PC-9 (cell line): Measurements from ENCODE around the gene LRMDA. TPM values are rescaled to one million over a fixed set of nuclear protein-coding genes. Genes with fewer than 3 reads are reported as not detected.

ENCODE experiments used
- BruUV-seq: library from RNA; stranded (reverse); fragments of 400-500 nt; replicated peaks from 2 replicates; lab custom pipeline; 2021; lab: Mats Ljungman, UMichigan
- CTCF ChIA-PET: fragments of 300-600 bp; sonication (Branson Sonifier 250); formaldehyde crosslinking; loops from one replicate; lab custom pipeline; 2022; ENCODE audit warnings: antibody characterized with exemption; lab: Charles Lee
- POLR2A ChIA-PET: fragments of 300-600 bp; sonication (Branson Sonifier 250); formaldehyde crosslinking; loops from one replicate; lab custom pipeline; 2022; ENCODE audit warnings: antibody characterized with exemption; ENCODE audit not compliant: unreplicated experiment; lab: Charles Lee
- DNase-seq, 2 experiments: peaks; one replicate each; pipeline versions ENCODE4 v3.0.0 to v3.0.0-alpha.2; 2015 to 2022; ENCODE audit warnings: mixed read lengths in 1 of 2
- H2AFZ ChIP-seq: fragments of 200-600 bp; sonication (generic); 2 replicates; pipeline ENCODE4 v1.8.1; 2017; ENCODE audit warnings: antibody characterized with exemption
- H3F3A ChIP-seq: fragments of 200-600 bp; sonication (generic); 2 replicates; pipeline ENCODE4 v1.8.1; 2017; ENCODE audit warnings: antibody characterized with exemption, mild to moderate bottlenecking, low read depth; ENCODE audit not compliant: insufficient read depth
- H3K27ac ChIP-seq: fragments of 200-600 bp; sonication (generic); 2 replicates; pipeline ENCODE4 v1.6.1; 2016; ENCODE audit warnings: mixed run types
- H3K27me3 ChIP-seq: fragments of 200-600 bp; sonication (generic); 2 replicates; pipeline ENCODE4 v1.6.1; 2016; ENCODE audit warnings: low read depth, mixed run types; ENCODE audit not compliant: insufficient read depth
- H3K36me3 ChIP-seq: fragments of 200-600 bp; sonication (generic); 2 replicates; pipeline ENCODE4 v1.6.1; 2016; ENCODE audit warnings: low read depth, mixed run types
- H3K4me1 ChIP-seq: fragments of 200-600 bp; sonication (generic); replicated peaks from 2 replicates; pipeline ENCODE4 v1.6.1; 2016; ENCODE audit warnings: mixed run types; ENCODE audit not compliant: insufficient read depth
- H3K4me2 ChIP-seq: fragments of 200-600 bp; sonication (generic); 2 replicates; pipeline ENCODE4 v1.6.1; 2017; ENCODE audit warnings: mixed run types
- H3K4me3 ChIP-seq: fragments of 200-600 bp; sonication (generic); 2 replicates; pipeline ENCODE4 v1.6.1; 2016; ENCODE audit warnings: mixed run types
- H3K79me2 ChIP-seq: fragments of 200-600 bp; sonication (generic); 2 replicates; pipeline ENCODE4 v1.6.1; 2017; ENCODE audit warnings: low read depth, mixed run types
- H3K9me2 ChIP-seq: fragments of 200-600 bp; sonication (generic); 2 replicates; pipeline ENCODE4 v1.8.1; 2017; ENCODE audit warnings: mild to moderate bottlenecking; ENCODE audit not compliant: insufficient read depth
- H3K9me3 ChIP-seq: fragments of 200-600 bp; sonication (generic); 2 replicates; pipeline ENCODE4 v1.8.1; 2016; ENCODE audit warnings: low read depth; ENCODE audit not compliant: insufficient read depth
- H4K20me1 ChIP-seq: fragments of 200-600 bp; sonication (generic); 2 replicates; pipeline ENCODE4 v1.8.1; 2017; ENCODE audit not compliant: insufficient read depth
- CTCF ChIP-seq: fragments of 200-600 bp; sonication (generic); conservative IDR thresholded peaks from 2 replicates; pipeline ENCODE4 v1.6.1; 2017; ENCODE audit warnings: mixed run types, antibody characterized with exemption, mild to moderate bottlenecking, moderate library complexity
- EZH2 ChIP-seq: fragments of 200-600 bp; sonication (generic); IDR thresholded peaks from 2 replicates; pipeline ENCODE4 v1.8.0; 2017; ENCODE audit warnings: antibody characterized with exemption, low read depth
- intact Hi-C: fragments of 100-400 bp; cut with micrococcal nuclease; formaldehyde crosslinking; loops from one replicate; pipeline ENCODE4 v1.10.0; 2022; ENCODE audit not compliant: unreplicated experiment
- total RNA-seq: library from RNA; stranded (reverse); gene quantifications from 2 replicates; pipeline ENCODE4 v1.2.3, GENCODE V29; 2021

Gene LRMDA
- total RNA-seq, 1 experiment from 2014 or later = not detected

- ChIA-PET POLR2A (no interaction called here), CTCF (interaction anchor here (0.7 kb wide), 1 partner anchor 80 kb away, joined by 4 read pairs; no protein-coding TSS in a partner anchor)
Measured at GRCh38 chr10:75476985-75477384, 45.6 kb downstream of the LRMDA start.

GRCh38 chr10:75477680-75478079 is 46.3 kb downstream of the LRMDA start:
- Histone ChIP-seq H3K9me3 (no peaks in the 10 kb centered on the region; the same call in 1 of the 2 replicates), H4K20me1 (no peaks in the 10 kb centered on the region), H3K4me3 (no peak overlapping the region), H3K9me2 (no peaks in the 10 kb centered on the region), H3K27ac (no peak overlapping the region), H3F3A (no peaks in the 10 kb centered on the region), H3K27me3 (no peaks in the 10 kb centered on the region), H2AFZ (no peak overlapping the region), H3K79me2 (no peaks in the 10 kb centered on the region), H3K4me1 (no peaks in the 10 kb centered on the region), H3K36me3 (no peaks in the 10 kb centered on the region), H3K4me2 (no peak overlapping the region)
- ChIA-PET POLR2A (no interaction called here), CTCF (no interaction called here)
- intact Hi-C loops = no loop called here
- TF ChIP-seq CTCF (no peak), EZH2 (no peak)
- no peak for DNase-seq
- BruUV-seq = no TSS peak

More at GRCh38 chr10:75476985-75477384, 45.6 kb downstream of the LRMDA start:
- Histone ChIP-seq H3K4me2 (no peak overlapping the region), H3K27ac (no peak overlapping the region), H3K36me3 (no peaks in the 10 kb centered on the region), H4K20me1 (no peaks in the 10 kb centered on the region), H3K79me2 (no peaks in the 10 kb centered on the region), H3F3A (no peaks in the 10 kb centered on the region), H3K9me3 (no peaks in the 10 kb centered on the region; the same call in 1 of the 2 replicates), H2AFZ (no peak overlapping the region), H3K4me1 (no peaks in the 10 kb centered on the region), H3K9me2 (no peaks in the 10 kb centered on the region), H3K27me3 (no peaks in the 10 kb centered on the region), H3K4me3 (no peak overlapping the region)
- intact Hi-C loops = no loop called here
- TF ChIP-seq CTCF = no peak
- no peak for TF ChIP-seq EZH2
- BruUV-seq = no TSS peak
- DNase-seq = no peak

- intact Hi-C loops = no loop called here
- no peak for TF ChIP-seq EZH2
- no peak for TF ChIP-seq CTCF
- H3K4me1 ChIP-seq = no peaks in the 10 kb centered on the region
- no peak overlapping the region for H2AFZ ChIP-seq
- no peak overlapping the region for H3K4me2 ChIP-seq
- no peak for DNase-seq
- H3K9me3 ChIP-seq = no peaks in the 10 kb centered on the region; the same call in 1 of the 2 replicates
- H4K20me1 ChIP-seq = no peaks in the 10 kb centered on the region
- ChIA-PET POLR2A (no interaction called here), CTCF (no interaction called here)
- no peak overlapping the region for H3K4me3 ChIP-seq
- no peaks in the 10 kb centered on the region for H3K9me2 ChIP-seq
- no peaks in the 10 kb centered on the region for H3K36me3 ChIP-seq
- no peak overlapping the region for H3K27ac ChIP-seq
- no peaks in the 10 kb centered on the region for H3F3A ChIP-seq
- H3K27me3 ChIP-seq = no peaks in the 10 kb centered on the region
- no peaks in the 10 kb centered on the region for H3K79me2 ChIP-seq
- BruUV-seq = no TSS peak
Measured at GRCh38 chr10:75480374-75480773, 49.0 kb downstream of the LRMDA start.
